Heart left ventricle (tissue), 13 donors: ENCODE measurements around the gene B3GAT1.

ENCODE experiments used
- POLR2A ChIP-seq, 2 donors: fragments of 450-650 bp; IDR thresholded peaks; one replicate each; pipeline ENCODE4 v1.6.1; 2017; ENCODE audit warnings: antibody characterized with exemption in 2 of 2, mild to moderate bottlenecking in 2 of 2, moderate library complexity in 2 of 2
- TF ChIP-seq, protein P1 (sequence below), 12 donors: fragments of 200-600 bp; sonication (generic) in 4 of 12; IDR thresholded peaks; one replicate each; pipeline versions ENCODE4 v1.5.0 to v1.8.0; 2018 to 2022; ENCODE audit warnings: antibody characterized with exemption in 12 of 12, mild to moderate bottlenecking in 5 of 12
- donor health status: ischemic (EF 13 %, LVEDD 7.1; RV severe dilation, severe dysfunction).
- donor health status: DM: no; HTN: yes; CAD: no.
- donor health status: DM: no; HTN: no; CAD: no.
- donor health status: ischemic (EF 25% LVEDD 6.9; RV normal size, moderate dysfunction).
- donor health status: ischemic (EF 25% LVEDD 5.7; RV mildly dilated, moderate dysfunction).
- donor health status: ischemic (EF 35%, LVEDD 5.7; RV mildly dilated, moderate dysfunction).
- donor health status: nonischemic (EF 11% LVEDD 7.7; RV severe dilation, severe dysfunction).
- donor health status: DM: yes; HTN: yes; CAD: no.
- donor health status: PGD.
- donor health status: ischemic (EF 29% LVEDD 5.4; RV normal size, mild dysfunction).
- donor health status: nonischemic (EF 23%, LVEDD 6.1; RV moderate dilation, normal function).

DNA sequence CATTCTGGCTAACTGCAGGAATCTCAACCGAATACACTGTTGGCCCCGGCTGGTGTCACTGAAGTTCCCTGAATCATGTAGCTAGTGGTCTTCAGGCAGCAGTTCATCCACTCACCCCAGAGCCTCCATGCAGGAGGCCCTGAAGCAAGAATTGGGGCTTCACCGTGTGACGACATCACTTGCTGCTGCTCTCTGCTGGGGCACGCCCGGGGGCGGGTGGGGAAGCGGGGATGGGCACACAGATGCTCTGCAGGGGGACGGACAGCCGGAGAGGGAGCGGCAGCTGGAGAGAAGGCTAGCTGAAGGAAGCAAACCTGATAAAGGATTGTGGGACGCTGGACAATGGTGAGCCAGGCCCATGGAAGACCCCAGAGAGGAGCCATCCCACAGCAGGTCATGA is 17.0 kb downstream of the B3GAT1 start:
- TF ChIP-seq, protein P1, sequence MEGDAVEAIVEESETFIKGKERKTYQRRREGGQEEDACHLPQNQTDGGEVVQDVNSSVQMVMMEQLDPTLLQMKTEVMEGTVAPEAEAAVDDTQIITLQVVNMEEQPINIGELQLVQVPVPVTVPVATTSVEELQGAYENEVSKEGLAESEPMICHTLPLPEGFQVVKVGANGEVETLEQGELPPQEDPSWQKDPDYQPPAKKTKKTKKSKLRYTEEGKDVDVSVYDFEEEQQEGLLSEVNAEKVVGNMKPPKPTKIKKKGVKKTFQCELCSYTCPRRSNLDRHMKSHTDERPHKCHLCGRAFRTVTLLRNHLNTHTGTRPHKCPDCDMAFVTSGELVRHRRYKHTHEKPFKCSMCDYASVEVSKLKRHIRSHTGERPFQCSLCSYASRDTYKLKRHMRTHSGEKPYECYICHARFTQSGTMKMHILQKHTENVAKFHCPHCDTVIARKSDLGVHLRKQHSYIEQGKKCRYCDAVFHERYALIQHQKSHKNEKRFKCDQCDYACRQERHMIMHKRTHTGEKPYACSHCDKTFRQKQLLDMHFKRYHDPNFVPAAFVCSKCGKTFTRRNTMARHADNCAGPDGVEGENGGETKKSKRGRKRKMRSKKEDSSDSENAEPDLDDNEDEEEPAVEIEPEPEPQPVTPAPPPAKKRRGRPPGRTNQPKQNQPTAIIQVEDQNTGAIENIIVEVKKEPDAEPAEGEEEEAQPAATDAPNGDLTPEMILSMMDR (IDR thresholded peaks at IDR 0.05) = no peak
- no peak for TF ChIP-seq POLR2A (IDR thresholded peaks at IDR 0.05)
